Stimulated activated CD4-positive, alpha-beta T cell treated with anti-CD3 and anti-CD28 coated beads, Interleukin-4, amount 100 ng/mL, for 48 hours (primary cell): ENCODE results near the gene POLN.
"Not testable (repeated sequence)": the region's sequence is repeated elsewhere in the genome, so short reads cannot be mapped to it uniquely, and the experiment has no call there.

ENCODE experiments used
- DNase-seq, 2 donors: peaks; one replicate each; pipeline ENCODE4 v3.0.0-alpha.2; 2020; ENCODE audit warnings: low read depth in 2 of 2

POLN gene

DNA sequence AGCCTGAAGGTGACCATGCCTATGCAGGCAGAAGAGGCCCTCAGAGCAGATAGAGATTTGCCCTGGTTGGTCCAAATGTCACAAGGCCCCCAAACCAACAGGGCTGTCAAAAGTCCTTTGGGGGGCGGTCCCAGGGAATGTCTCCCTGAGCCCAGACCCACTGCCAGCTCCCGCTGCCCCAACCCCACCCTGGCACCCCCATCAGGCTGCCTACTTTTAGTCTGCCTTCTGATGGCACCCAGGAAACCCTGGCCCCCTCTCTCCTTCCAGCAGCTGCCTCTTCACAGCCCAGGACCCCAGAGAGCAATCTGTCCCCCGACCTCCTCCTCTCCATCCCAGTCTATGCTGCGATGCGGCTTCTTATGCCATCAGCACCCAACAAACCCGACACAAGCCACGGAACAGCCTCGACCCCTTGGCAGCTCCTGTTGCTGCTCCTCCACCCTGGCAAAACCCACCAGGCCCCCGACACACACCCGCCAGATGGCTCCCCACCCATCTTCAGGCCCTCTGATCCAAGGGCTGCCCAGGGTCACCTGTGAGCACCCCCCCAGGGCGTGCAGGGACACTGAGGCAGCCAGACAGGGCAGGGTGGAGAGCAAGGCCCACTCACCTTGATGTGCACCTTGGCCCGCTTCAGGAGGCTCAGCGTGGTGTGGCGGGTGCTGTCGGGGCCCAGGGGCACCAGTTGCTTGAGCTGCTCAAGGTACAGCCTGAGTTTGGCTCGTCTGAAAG lies 10.0 kb upstream of the POLN start:
- DNase-seq: no peak

GRCh38 chr4:2251073-2251794 lies 9.3 kb upstream of the POLN start:
- no peak for DNase-seq

GRCh38 chr4:2250357-2251072 lies 8.6 kb upstream of the POLN start:
- DNase-seq: no peak

GRCh38 chr4:2249526-2250356 lies 7.8 kb upstream of the POLN start:
- no peak for DNase-seq

GRCh38 chr4:2248821-2249261 lies 6.9 kb upstream of the POLN start:
- DNase-seq: no peak

DNA sequence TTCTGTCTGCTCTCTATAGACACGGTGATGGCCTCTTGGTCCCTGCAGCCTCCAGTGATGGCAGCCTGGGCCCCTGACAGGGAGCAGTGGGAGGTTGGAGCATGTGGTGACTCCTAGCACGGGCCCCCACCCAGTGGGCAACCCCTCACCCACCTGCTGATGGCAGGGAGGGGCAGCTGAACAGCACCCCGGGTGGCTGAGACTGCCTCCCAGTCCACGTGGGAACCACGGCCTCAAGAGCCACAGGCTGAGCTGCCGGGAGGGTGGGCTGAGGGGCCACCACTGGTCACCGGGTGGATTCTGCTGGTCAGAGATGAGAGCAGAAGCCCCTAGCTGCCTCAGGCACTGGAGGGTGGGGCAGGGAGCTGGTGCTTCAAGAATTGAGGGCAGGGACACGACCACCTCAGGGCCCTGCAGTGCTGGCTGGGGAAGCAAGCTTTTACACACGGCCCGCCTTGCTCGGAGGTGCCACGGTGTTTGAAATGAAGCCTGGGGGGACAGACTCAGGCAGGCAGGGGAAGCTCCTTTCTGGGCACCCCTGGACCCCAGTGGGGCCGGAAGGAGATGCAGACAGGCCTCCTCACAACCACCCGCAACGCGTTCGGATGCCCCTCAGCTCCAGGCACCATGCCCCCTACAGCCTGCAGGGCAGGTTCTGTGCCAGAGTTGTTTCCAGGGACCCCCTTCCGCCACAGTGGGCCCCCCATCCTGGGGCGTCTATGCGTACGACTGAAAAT lies 6.3 kb upstream of the POLN start:
- no peak for DNase-seq

- no peak for DNase-seq
These were observed 5.5 kb upstream of the POLN start for GRCh38 chr4:2247128-2248043.

GRCh38 chr4:2246384-2247127 lies 4.6 kb upstream of the POLN start:
- no peak for DNase-seq

- no peak for DNase-seq
These were observed 3.9 kb upstream of the POLN start for GRCh38 chr4:2245787-2246275.

DNA sequence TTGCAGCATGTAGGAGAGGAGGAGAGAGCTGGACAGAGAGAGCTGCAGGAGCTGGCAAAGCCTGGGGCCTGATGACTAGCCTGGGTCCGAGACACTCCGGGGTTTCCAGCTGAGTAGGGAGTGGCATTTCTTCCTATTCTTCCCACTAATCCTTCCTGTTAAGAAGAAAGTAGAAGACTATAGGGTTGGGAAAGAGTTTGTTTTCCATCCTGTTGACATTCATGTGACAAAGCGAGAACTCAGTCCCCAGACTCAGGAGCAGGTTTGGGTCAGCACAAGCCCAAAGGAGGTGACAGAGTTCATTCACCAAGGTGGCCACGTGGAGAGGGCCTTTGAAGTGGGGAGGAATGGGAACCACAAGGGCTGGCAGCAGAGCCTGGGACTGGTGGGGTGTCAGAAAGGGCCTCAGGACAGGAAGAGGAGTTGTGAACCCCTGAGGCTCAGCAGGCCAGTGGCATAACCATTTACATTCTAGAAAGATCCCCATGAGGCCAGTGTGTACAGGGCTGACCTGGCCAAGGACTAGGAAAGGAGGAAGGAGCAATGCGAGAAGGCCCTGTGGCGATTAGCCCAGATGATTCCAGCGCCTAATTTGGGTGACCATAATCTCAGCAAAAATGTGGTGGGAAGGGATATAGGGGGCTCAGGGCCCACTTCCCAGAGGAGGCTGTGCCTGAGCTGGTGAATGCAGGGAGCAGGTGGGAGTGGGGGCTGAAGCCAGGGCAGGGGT lies 3.3 kb upstream of the POLN start:
- no peak for DNase-seq

GRCh38 chr4:2243681-2244380 lies 1.9 kb upstream of the POLN start:
- DNase-seq: no peak

DNA sequence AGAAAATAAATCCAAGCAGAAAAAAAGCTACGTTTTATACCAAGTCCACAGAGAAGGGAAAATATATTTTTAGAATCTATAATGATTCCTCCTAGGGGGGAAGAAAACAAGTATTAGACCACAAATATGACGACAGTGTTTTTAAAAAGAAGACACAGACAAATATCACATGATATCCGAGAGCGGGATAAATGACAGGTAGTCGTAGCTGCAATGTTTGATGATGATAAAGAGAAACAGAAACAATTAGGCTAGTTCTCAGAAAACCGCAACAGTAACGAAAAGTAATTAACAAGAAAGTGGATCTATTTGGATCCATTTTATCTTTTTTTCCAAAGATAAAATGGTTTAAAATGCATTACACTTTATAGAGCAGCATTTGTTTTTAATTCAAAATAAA lies 918 bp downstream of the POLN start:
- no peak for DNase-seq

DNA sequence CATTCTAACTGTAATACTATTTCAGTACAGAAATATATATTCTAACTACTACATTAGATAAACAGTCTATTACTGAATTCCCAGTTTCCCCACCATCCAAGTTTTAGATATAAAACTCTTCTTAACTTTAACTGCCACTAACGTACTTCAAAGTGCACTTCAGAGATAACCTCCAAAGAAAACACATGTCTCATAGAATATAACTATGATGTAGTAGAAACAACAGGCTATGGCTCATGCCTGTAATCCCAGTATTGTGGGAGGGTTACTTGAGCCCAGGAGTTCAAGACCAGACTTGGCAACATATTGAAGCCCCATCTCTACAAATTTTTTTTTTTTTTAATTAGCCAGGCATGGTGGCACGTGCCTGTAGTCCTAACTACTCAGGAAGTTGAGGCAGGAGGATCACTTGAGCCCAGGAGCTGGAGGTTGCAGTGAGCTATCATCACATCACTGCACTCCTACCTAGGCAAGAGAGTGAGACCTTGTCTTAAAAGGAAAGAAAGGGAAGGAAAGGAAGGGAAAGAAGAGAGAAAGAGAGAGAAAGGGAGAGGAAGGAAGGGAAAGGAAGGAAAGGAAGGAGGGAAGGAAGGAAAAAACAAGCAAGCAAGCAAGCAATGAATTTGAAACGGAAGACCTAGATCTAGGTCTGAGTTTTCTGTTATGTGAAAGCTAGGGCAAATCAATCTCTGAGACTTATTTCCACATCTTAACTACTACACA lies 4.8 kb downstream of the POLN start:
- DNase-seq: no peak

DNA sequence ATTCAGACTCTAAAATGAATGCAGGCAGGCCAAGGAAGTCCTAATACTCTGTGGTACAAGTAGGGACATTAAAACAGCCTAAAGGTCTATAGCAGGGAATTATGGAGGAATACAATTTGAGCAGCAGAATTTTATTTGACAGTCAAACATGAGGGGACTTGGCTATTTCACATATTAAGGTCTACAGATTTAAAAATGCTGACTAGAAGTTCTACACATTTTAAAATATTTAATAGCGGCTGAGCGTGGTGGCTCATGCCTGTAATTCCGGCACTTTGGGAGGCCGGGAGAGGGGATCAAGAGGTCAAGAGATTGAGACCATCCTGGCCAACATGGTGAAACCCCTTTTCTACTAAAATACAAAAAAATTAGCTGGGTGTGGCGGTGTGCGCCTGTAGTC lies 10.8 kb downstream of the POLN start:
- no peak for DNase-seq

DNA sequence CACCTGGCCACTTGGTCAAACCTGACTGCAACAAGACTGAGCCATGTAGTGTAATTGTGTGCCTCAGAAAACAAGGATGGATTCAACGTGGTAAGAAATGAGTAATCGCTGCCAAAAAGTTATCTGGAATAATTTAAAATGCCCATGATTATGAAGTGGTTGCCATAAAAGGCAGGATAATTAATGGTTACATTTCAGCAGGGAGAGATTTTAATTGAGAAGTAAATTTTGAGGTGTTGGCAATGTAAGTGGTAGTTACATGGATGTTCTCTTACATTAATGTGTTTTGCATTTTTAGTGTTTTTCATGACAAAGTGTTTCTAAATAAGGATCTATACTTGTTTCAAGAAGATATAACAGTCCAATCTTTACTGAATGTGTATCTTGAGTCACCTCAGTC lies 15.7 kb downstream of the POLN start:
- no peak for DNase-seq

- DNase-seq: no peak
These were observed 19.1 kb downstream of the POLN start for GRCh38 chr4:2222838-2223237.

- DNase-seq: not testable (repeated sequence)
These were observed 20.5 kb downstream of the POLN start for GRCh38 chr4:2221378-2221777.
